ENCODE results near the gene RUNDC3A. TPM values are rescaled to one million over a fixed set of nuclear protein-coding genes. Genes with fewer than 3 reads are reported as not detected.
"Not testable (repeated sequence)": the region's sequence is repeated elsewhere in the genome, so short reads cannot be mapped to it uniquely, and the experiment has no call there.

RUNDC3A gene
- total RNA-seq, 2 donors from 2014 or later, result 1.7 to 4.5 TPM

GRCh38 chr17:44327715-44328449 is 19.5 kb downstream of the RUNDC3A start:
- no peak overlapping the region for H3K4me3 ChIP-seq
- H3K27me3 ChIP-seq, result no peaks in the 10 kb centered on the region
- peaks cover 0 to 35% of the 10 kb centered on the region in 2 donors for H3K4me1 ChIP-seq
- TF ChIP-seq, protein P1, sequence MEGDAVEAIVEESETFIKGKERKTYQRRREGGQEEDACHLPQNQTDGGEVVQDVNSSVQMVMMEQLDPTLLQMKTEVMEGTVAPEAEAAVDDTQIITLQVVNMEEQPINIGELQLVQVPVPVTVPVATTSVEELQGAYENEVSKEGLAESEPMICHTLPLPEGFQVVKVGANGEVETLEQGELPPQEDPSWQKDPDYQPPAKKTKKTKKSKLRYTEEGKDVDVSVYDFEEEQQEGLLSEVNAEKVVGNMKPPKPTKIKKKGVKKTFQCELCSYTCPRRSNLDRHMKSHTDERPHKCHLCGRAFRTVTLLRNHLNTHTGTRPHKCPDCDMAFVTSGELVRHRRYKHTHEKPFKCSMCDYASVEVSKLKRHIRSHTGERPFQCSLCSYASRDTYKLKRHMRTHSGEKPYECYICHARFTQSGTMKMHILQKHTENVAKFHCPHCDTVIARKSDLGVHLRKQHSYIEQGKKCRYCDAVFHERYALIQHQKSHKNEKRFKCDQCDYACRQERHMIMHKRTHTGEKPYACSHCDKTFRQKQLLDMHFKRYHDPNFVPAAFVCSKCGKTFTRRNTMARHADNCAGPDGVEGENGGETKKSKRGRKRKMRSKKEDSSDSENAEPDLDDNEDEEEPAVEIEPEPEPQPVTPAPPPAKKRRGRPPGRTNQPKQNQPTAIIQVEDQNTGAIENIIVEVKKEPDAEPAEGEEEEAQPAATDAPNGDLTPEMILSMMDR (IDR thresholded peaks at IDR 0.05), result no peak
- no peaks in the 10 kb centered on the region for H3K9me3 ChIP-seq
- no peaks in the 10 kb centered on the region for H3K36me3 ChIP-seq
- no peak for DNase-seq (ENCODE audit: low spot score)
- H3K27ac ChIP-seq, result peak overlapping the region; percentile 92 to 99

DNA sequence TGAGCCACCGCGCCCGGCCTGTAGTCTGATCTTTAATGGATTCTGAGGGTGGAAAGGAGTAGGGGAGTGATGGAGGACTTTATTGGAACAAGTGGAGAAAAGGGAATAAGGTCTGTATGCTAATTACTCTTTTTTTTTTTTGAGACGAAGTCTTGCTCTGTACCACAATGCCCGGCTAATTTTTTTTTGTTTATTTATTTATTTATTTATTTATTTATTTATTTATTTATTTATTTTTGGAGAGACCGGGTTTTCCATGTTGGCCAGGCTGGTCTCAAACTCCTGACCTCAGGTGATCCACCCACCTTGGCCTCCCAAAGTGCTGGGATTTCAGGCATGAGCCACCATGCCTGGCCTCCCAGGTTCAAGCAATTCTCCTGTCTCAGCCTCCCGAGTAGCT is 21.1 kb downstream of the RUNDC3A start:
- DNase-seq (ENCODE audit: low spot score); H3K4me3 ChIP-seq: not testable (repeated sequence)
- H3K4me1 ChIP-seq, result peaks cover 0 to 22% of the 10 kb centered on the region in 2 donors

GRCh38 chr17:44330263-44330662 is 21.9 kb downstream of the RUNDC3A start:
- not testable (repeated sequence) for DNase-seq (ENCODE audit: low spot score); H3K27me3 ChIP-seq; H3K36me3 ChIP-seq; H3K4me3 ChIP-seq; H3K27ac ChIP-seq; H3K9me3 ChIP-seq
- H3K4me1 ChIP-seq, result peaks cover 0 to 22% of the 10 kb centered on the region in 2 donors

More for the DNA sequence above, 21.1 kb downstream of the RUNDC3A start:
- H3K27ac ChIP-seq, H3K9me3 ChIP-seq, H3K36me3 ChIP-seq, H3K27me3 ChIP-seq: not testable (repeated sequence)

- Histone ChIP-seq H3K4me1 (peaks cover 0 to 14% of the 10 kb centered on the region in 2 donors), H3K27ac (peak overlapping the region in 1 of 2 donors; percentile 23), H3K9me3 (no peaks in the 10 kb centered on the region), H3K36me3 (no peaks in the 10 kb centered on the region), H3K27me3 (no peaks in the 10 kb centered on the region), H3K4me3 (no peak overlapping the region)
- TF ChIP-seq, protein P1 (IDR thresholded peaks at IDR 0.05), result peak; percentile 66 to 92
- DNase-seq (ENCODE audit: low spot score), result peak; percentile 90
These were observed 22.9 kb downstream of the RUNDC3A start for GRCh38 chr17:44331249-44331760.

DNA sequence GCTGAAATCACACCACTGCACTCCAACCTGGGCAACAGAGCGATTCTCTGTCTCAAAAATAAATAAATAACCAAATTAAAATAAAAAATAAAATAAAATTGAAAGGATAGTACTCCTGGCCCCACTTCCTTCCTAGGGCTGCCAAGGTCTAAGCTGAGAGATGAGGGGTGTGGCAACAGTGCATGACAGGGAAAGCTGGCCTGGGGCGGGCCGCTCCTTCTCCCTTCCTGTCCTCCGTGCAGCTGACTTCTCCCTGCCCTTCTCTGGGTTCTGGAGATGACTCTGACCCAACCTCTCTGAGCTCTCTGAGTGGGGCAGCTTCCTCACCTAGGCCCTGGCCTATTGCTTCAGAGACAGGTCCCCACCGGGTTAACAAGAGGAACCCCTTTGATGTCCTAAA is 25.0 kb downstream of the RUNDC3A start:
- H3K9me3 ChIP-seq, result no peaks in the 10 kb centered on the region
- H3K4me3 ChIP-seq, result no peak overlapping the region
- H3K27ac ChIP-seq, result no peak overlapping the region
- DNase-seq (ENCODE audit: low spot score), result no peak
- TF ChIP-seq, protein P1 (IDR thresholded peaks at IDR 0.05), result no peak
- peaks cover 0 to 9% of the 10 kb centered on the region in 2 donors for H3K4me1 ChIP-seq
- H3K27me3 ChIP-seq, result no peaks in the 10 kb centered on the region
- H3K36me3 ChIP-seq, result no peaks in the 10 kb centered on the region

DNA sequence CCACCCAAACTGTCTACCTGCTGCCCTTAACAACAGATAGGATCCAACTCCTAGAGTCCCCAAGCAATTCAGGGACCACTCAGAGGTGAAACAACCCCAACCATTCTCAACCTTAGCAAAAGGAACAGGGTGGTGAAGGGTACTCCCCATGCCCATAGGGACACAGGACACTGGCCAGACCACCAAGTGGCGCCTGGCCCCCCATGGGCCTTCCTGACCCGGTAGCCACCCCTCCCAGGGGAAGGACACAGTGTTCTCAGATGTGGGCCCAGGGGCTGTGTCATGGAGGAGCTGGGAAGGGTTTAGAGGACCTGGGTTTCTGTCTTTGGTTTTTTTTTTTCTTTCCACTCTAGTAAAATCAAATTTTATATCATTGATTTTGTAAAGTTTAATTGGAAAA is 25.9 kb downstream of the RUNDC3A start:
- Histone ChIP-seq H3K36me3 (no peaks in the 10 kb centered on the region), H3K4me1 (peaks cover 0 to 9% of the 10 kb centered on the region in 2 donors), H3K9me3 (no peaks in the 10 kb centered on the region), H3K27ac (no peak overlapping the region), H3K27me3 (no peaks in the 10 kb centered on the region), H3K4me3 (no peak overlapping the region)
- TF ChIP-seq, protein P1 (IDR thresholded peaks at IDR 0.05), result no peak
- DNase-seq (ENCODE audit: low spot score), result no peak
